ENCODE measurements around the gene TMEM232. TPM values are rescaled to one million over a fixed set of nuclear protein-coding genes. Genes with fewer than 3 reads are reported as not detected.
A peak's percentile ranks its signal among the peaks of the same experiment; 100 is the strongest.

TMEM232 gene
- total RNA-seq, 1 donor: 1.4 TPM

DNA sequence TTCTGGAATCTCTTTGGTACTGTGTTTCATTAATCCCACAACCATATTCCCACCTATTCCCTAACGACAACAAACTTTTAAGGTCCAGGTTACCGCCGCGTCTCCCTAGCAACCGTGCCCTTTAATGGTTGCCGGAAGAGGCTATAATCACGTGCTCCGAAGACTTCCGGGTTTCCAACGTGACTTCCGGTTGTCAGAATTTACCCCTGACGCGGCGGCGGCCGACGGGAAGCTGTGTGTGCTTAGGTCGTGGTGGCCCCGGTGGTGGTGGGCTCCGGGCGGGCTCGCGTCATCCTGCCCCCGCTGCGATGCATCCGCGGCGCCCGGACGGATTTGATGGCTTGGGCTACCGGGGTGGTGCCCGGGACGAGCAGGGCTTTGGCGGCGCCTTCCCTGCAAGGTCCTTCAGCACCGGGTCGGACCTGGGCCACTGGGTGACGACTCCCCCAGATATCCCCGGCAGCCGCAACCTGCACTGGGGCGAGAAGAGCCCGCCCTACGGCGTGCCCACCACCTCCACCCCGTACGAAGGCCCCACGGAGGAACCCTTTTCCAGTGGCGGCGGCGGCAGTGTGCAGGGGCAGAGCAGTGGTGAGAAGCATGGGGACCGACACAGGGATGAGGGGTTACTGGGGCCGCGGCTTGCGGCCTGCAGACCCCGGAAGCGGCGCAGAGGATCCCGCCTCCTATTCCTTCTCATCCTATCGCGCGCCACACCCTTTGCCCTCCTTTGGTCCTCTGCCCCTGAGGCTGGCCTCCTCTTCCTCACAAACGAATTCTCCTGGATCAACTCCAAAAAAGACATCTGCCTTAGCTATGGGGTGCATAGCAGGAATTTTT lies 12.6 kb upstream of the TMEM232 start, which contains the start of gene SLC25A46:
TSS of gene SLC25A46 (plus strand) at position 196 of the 840 bp plus-strand sequence. CDS start at position 309, 113 bp downstream.
- Histone ChIP-seq H3K27ac (ENCODE audit: low read depth, low read length) (peak within 1 kb of the TSS; percentile 72), H3K27me3 (ENCODE audit: insufficient read depth, low read length) (no peaks in the 10 kb centered on the region), H4K20me1 (ENCODE audit: insufficient read depth, low read length) (no peaks in the 10 kb centered on the region), H3K9me3 (ENCODE audit: low read depth, low read length) (no peaks in the 10 kb centered on the region), H3K4me2 (ENCODE audit: insufficient read depth, low read length) (peak within 1 kb of the TSS; percentile 97), H2AFZ (ENCODE audit: low read length) (peak within 1 kb of the TSS; percentile 98), H3K79me2 (ENCODE audit: insufficient read depth, low read length) (peaks cover 27% of the 10 kb centered on the region), H3K4me3 (ENCODE audit: insufficient read depth, low read length) (peak within 1 kb of the TSS; percentile 89), H3K4me1 (ENCODE audit: insufficient read depth, low read length) (peaks cover 12% of the 10 kb centered on the region), H3K36me3 (ENCODE audit: insufficient read depth, low read length) (no peaks in the 10 kb centered on the region)
- peak; percentile 91 for DNase-seq (ENCODE audit: insufficient read length, low spot score, missing footprints)
- TF ChIP-seq, protein P1, sequence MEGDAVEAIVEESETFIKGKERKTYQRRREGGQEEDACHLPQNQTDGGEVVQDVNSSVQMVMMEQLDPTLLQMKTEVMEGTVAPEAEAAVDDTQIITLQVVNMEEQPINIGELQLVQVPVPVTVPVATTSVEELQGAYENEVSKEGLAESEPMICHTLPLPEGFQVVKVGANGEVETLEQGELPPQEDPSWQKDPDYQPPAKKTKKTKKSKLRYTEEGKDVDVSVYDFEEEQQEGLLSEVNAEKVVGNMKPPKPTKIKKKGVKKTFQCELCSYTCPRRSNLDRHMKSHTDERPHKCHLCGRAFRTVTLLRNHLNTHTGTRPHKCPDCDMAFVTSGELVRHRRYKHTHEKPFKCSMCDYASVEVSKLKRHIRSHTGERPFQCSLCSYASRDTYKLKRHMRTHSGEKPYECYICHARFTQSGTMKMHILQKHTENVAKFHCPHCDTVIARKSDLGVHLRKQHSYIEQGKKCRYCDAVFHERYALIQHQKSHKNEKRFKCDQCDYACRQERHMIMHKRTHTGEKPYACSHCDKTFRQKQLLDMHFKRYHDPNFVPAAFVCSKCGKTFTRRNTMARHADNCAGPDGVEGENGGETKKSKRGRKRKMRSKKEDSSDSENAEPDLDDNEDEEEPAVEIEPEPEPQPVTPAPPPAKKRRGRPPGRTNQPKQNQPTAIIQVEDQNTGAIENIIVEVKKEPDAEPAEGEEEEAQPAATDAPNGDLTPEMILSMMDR (IDR thresholded peaks at IDR 0.05; ENCODE audit: extremely low read depth, low read depth, low read length): no peak

DNA sequence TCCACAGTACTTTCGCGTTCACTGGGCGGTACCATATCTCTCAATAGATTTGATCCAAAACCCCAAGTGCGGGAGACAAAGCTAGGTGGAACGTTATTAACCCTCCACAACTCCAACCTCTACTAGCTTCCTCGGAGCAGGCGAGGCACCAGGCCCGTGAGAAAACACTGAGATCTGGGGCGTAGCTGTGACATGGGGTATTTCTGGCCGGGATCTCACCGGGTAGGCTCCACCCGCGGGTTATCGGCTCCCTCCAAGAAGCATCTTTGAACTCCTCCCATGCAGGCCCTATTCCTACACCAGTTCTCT lies 12.0 kb upstream of the TMEM232 start:
- Histone ChIP-seq H2AFZ (ENCODE audit: low read length) (peak overlapping the region; percentile 98), H3K27ac (ENCODE audit: low read depth, low read length) (peak overlapping the region; percentile 72), H3K4me1 (ENCODE audit: insufficient read depth, low read length) (peaks cover 12% of the 10 kb centered on the region), H3K9me3 (ENCODE audit: low read depth, low read length) (no peaks in the 10 kb centered on the region), H3K27me3 (ENCODE audit: insufficient read depth, low read length) (no peaks in the 10 kb centered on the region), H3K79me2 (ENCODE audit: insufficient read depth, low read length) (peaks cover 27% of the 10 kb centered on the region), H3K4me3 (ENCODE audit: insufficient read depth, low read length) (peak overlapping the region; percentile 89), H3K36me3 (ENCODE audit: insufficient read depth, low read length) (no peaks in the 10 kb centered on the region), H3K4me2 (ENCODE audit: insufficient read depth, low read length) (peak overlapping the region; percentile 97), H4K20me1 (ENCODE audit: insufficient read depth, low read length) (no peaks in the 10 kb centered on the region)
- DNase-seq (ENCODE audit: insufficient read length, low spot score, missing footprints): no peak
- TF ChIP-seq, protein P1 (IDR thresholded peaks at IDR 0.05; ENCODE audit: extremely low read depth, low read depth, low read length): no peak

DNA sequence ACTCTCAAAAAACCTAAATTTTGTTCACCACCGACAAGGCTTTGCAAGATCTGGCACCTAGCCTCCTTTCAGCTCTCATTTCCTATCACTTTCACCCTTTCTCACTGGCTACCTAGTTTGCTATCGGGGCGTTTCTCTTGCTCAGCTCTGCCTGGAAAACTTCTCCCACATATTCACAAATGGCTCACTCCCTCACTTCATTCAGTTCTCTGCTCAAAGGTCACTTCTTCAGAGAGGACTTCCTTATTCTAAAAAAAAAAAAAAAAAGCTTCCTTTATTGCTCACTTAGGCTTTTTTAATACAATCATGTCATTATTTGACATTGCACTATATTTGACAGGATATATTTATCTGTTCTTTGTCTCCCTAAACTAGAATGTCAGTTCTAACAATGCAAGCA lies 10.3 kb upstream of the TMEM232 start:
- peaks cover 12% of the 10 kb centered on the region for H3K4me1 ChIP-seq (ENCODE audit: insufficient read depth, low read length)
- no peaks in the 10 kb centered on the region for H3K9me3 ChIP-seq (ENCODE audit: low read depth, low read length)
- H3K4me3 ChIP-seq (ENCODE audit: insufficient read depth, low read length): no peak overlapping the region
- H3K27ac ChIP-seq (ENCODE audit: low read depth, low read length): no peak overlapping the region
- H3K36me3 ChIP-seq (ENCODE audit: insufficient read depth, low read length): no peaks in the 10 kb centered on the region
- peaks cover 25% of the 10 kb centered on the region for H3K79me2 ChIP-seq (ENCODE audit: insufficient read depth, low read length)
- no peak overlapping the region for H2AFZ ChIP-seq (ENCODE audit: low read length)
- no peak for DNase-seq (ENCODE audit: insufficient read length, low spot score, missing footprints)
- H3K4me2 ChIP-seq (ENCODE audit: insufficient read depth, low read length): no peak overlapping the region
- no peaks in the 10 kb centered on the region for H4K20me1 ChIP-seq (ENCODE audit: insufficient read depth, low read length)
- H3K27me3 ChIP-seq (ENCODE audit: insufficient read depth, low read length): no peaks in the 10 kb centered on the region
- TF ChIP-seq, protein P1 (IDR thresholded peaks at IDR 0.05; ENCODE audit: extremely low read depth, low read depth, low read length): no peak

DNA sequence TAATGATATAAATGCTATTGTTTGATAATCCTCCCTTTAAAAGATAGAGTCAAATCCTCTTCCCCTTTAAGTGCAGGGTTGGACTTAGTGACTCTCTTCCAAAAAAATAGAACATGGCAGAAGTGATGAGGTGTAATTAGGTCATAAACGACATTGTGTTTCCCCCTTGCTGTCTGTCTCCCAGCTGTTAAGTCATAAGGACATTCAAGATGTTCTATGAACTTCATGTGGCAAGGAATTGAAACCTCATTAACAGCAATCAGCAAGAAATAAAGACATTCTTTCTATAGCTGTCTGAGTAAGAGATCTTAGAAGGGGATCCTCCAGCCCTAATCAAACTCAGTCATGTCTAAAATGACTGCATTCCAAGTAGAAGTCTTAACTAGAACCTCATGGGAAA lies 9.1 kb upstream of the TMEM232 start:
- H3K4me2 ChIP-seq (ENCODE audit: insufficient read depth, low read length): no peak overlapping the region
- H2AFZ ChIP-seq (ENCODE audit: low read length): no peak overlapping the region
- TF ChIP-seq, protein P1 (IDR thresholded peaks at IDR 0.05; ENCODE audit: extremely low read depth, low read depth, low read length): no peak

More for the DNA sequence above, 9.1 kb upstream of the TMEM232 start:
- no peaks in the 10 kb centered on the region for H3K9me3 ChIP-seq (ENCODE audit: low read depth, low read length)
- H3K4me3 ChIP-seq (ENCODE audit: insufficient read depth, low read length): no peak overlapping the region
- H3K36me3 ChIP-seq (ENCODE audit: insufficient read depth, low read length): no peaks in the 10 kb centered on the region
- DNase-seq (ENCODE audit: insufficient read length, low spot score, missing footprints): peak; percentile 23
- no peak overlapping the region for H3K27ac ChIP-seq (ENCODE audit: low read depth, low read length)
- H3K4me1 ChIP-seq (ENCODE audit: insufficient read depth, low read length): peaks cover 12% of the 10 kb centered on the region
- no peaks in the 10 kb centered on the region for H3K27me3 ChIP-seq (ENCODE audit: insufficient read depth, low read length)
- H4K20me1 ChIP-seq (ENCODE audit: insufficient read depth, low read length): no peaks in the 10 kb centered on the region
- peaks cover 17% of the 10 kb centered on the region for H3K79me2 ChIP-seq (ENCODE audit: insufficient read depth, low read length)

All from osteoblast (primary cell).